ENCODE measurements around the gene NPFFR1.

NPFFR1 gene

DNA sequence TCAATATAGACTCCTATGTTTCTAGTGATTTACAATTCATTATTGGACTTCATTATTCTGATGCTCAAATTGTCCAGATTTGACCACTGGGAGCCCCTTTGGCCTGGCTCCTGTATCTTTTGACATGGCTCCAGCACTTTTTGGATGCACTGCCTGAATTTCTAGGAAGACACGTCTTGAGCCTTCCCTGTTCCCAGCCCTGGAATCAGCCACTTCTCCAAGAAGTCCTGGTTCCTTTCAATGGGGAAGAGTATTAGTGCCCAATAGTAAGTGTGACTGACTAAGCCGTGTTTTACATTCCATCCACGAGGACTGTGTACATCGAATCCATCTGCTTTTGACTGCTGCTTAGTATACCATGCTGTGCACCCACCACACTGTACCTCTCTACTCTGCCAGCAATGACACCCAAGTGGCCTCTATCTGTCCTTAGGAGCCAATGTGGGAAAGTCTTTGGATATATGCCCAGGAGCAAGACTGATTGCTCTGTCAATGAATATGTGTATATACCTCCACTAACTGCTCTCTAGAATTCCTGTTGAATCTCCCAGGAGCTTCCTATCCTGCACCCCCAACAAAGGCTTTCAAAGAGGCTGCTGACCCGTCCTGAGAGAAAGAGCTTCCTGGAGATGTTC lies 23.2 kb upstream of the NPFFR1 start:
- TF ChIP-seq, protein P1, sequence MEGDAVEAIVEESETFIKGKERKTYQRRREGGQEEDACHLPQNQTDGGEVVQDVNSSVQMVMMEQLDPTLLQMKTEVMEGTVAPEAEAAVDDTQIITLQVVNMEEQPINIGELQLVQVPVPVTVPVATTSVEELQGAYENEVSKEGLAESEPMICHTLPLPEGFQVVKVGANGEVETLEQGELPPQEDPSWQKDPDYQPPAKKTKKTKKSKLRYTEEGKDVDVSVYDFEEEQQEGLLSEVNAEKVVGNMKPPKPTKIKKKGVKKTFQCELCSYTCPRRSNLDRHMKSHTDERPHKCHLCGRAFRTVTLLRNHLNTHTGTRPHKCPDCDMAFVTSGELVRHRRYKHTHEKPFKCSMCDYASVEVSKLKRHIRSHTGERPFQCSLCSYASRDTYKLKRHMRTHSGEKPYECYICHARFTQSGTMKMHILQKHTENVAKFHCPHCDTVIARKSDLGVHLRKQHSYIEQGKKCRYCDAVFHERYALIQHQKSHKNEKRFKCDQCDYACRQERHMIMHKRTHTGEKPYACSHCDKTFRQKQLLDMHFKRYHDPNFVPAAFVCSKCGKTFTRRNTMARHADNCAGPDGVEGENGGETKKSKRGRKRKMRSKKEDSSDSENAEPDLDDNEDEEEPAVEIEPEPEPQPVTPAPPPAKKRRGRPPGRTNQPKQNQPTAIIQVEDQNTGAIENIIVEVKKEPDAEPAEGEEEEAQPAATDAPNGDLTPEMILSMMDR (conservative IDR thresholded peaks at IDR 0.05; ENCODE audit: low read depth, low read length): no peak
- no peak overlapping the region for H3K4me3 ChIP-seq (ENCODE audit: low read length)
- no peak for DNase-seq (ENCODE audit: low read depth)

DNA sequence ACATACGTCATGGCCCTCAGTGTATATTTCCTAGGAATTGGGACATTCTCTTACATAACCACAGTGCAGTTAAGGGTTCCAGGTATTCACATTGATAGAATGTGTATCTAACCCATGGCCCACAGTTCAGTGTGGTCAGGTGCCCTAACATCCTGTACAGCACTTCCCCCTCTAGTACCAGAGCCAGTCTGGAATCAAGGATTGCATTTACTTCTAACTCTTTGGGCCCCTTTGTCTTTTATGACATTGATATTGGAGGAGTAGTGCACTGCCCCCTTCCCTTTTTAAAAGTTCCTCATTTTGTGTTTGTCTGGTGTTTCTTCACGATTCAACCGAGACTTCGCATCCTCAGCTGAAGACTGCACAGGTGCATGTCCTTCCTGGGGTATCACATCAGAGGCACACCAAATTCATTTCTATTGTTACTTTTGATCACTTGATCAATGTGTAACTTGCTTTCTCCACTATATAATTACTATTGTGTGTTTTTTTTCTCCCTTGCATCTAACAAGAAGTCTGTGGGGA lies 22.4 kb upstream of the NPFFR1 start:
- TF ChIP-seq, protein P1 (conservative IDR thresholded peaks at IDR 0.05; ENCODE audit: low read depth, low read length): no peak
- no peak for DNase-seq (ENCODE audit: low read depth)
- no peak overlapping the region for H3K4me3 ChIP-seq (ENCODE audit: low read length)

DNA sequence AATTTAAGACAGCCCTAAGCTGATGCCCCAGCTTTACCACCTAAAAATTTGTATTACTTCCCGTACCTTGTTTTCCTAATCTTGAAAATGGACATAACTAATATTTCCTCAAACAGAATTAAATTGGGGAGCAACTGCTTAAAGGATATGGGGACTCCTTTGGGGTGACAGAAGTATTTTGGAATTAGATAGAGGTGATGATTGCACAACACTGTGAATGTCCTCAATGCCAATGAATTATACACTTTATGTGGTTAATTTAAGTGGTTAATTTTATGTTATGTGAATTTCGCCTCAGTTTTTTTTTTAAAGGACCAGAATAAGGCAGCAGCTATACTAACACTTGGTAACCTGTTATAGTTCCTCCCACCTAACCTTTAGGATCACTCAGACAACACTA lies 19.9 kb upstream of the NPFFR1 start:
- no peak overlapping the region for H3K4me3 ChIP-seq (ENCODE audit: low read length)
- TF ChIP-seq, protein P1 (conservative IDR thresholded peaks at IDR 0.05; ENCODE audit: low read depth, low read length): no peak
- DNase-seq (ENCODE audit: low read depth): no peak

DNA sequence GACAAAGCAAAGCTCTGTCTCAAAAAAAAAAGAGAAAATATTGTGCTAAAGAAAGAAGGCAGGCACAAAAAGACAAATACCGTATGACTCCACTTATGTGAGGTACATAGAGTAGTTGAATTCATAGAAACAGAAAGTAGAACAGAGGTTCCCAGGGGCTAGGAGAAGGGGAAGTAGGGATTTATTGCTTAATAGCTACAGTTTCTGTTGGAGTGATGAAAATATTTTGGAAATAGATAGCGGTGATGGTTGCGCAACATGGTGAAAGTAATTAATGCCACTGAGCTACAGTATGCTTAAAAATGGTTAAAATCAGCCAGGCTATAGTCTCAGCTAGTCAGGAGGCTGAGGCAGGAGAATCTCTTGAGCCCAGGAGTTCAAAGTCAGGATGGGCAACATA lies 18.5 kb upstream of the NPFFR1 start:
- TF ChIP-seq, protein P1 (conservative IDR thresholded peaks at IDR 0.05; ENCODE audit: low read depth, low read length): no peak
- H3K4me3 ChIP-seq (ENCODE audit: low read length): no peak overlapping the region
- DNase-seq (ENCODE audit: low read depth): no peak

DNA sequence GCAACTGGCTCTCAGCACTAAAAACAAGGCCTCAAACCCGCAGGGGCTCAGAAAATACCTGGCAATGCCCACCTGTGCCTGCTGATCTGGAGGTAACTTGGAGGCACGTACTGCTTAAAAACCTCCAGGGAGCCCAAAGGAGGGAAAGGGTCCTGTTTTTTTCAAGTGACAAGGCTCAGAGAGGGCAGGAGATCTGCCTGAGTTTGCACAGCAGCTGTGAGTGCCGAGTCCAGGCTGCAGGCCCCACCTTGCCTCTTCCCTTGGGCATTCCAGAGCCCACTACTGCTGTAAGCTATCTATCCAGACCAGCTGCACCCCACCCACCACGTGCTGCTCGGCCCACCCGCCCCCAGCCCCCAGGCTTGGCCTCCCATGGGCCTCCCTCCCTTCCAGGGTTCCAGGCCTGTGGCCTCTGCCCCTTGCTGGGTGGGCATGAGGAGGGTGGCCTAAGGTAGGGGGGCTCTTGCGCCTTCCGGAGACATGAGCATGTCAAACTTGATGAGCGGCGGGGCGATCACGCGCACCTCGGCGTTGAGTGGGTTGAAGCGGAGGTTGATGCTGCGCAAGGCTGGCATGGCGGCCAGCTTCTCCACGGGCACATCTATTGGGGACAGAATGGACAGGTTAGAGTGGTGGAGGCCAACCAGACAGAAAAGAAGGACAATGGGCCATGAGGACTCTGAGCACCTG lies 17.2 kb upstream of the NPFFR1 start:
- TF ChIP-seq, protein P1 (conservative IDR thresholded peaks at IDR 0.05; ENCODE audit: low read depth, low read length): no peak
- H3K4me3 ChIP-seq (ENCODE audit: low read length): no peak overlapping the region
- no peak for DNase-seq (ENCODE audit: low read depth)

DNA sequence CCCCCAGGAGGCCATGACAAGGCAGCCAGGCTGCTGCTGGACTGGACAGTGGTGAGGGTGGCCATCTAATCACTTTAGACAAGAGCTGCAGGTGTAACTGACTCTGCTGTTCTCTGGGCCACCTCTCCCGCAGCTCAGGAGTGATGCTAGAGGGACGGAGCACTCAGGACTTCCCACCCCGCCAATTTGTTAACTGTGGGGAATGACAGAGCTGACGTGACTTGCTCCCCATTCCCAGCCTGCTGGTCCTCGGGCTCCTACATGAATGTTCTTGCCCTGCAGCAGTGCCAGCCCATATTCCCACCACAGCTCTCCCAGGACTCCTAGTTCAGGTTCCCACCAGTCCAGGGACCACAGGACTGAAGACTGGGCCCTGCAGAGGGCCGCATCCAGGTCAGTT lies 16.7 kb upstream of the NPFFR1 start:
- H3K4me3 ChIP-seq (ENCODE audit: low read length): no peak overlapping the region
- DNase-seq (ENCODE audit: low read depth): no peak
- TF ChIP-seq, protein P1 (conservative IDR thresholded peaks at IDR 0.05; ENCODE audit: low read depth, low read length): no peak

DNA sequence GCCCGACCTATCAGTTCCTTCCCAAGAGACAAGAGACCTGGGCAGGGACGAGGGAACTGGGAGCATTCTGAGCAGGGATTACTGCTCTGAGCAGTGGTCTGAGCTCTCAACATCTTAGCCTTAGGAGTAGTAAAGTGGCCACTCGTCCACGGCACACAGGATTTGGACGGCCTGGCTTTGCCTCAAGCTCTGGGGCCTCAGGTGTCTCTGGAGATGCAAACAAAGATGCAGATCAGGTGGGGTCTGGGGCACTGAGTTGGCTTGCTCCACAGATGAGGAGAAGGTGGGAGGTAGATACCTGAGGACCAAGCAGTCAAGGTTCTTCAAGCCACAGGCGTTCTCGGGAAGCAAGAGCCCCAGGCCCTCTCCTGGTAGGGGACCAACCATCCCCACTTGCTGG lies 16.1 kb upstream of the NPFFR1 start:
- DNase-seq (ENCODE audit: low read depth): no peak
- TF ChIP-seq, protein P1 (conservative IDR thresholded peaks at IDR 0.05; ENCODE audit: low read depth, low read length): no peak

More for the DNA sequence above, 16.1 kb upstream of the NPFFR1 start:
- no peak overlapping the region for H3K4me3 ChIP-seq (ENCODE audit: low read length)
